Lower lobe of right lung (tissue), 2 donors: ENCODE data around the gene CXorf58. TPM values are rescaled to one million over a fixed set of nuclear protein-coding genes. Genes with fewer than 3 reads are reported as not detected.

ENCODE experiments used
- ATAC-seq, 2 donors: fragments of 200-7000 bp; cut with Tn5 transposase; one replicate each; pipeline ENCODE4 v1.9.1; 2020 to 2022; ENCODE audit warnings: mild to moderate bottlenecking in 2 of 2, moderate library complexity in 2 of 2
- DNase-seq: peaks from one replicate; pipeline ENCODE4 v3.0.0-alpha.2; 2020
- H3K27ac ChIP-seq: fragments of 200-600 bp; one replicate; pipeline ENCODE4 v1.8.0; 2022
- H3K27me3 ChIP-seq: fragments of 200-600 bp; one replicate; pipeline ENCODE4 v1.8.0; 2022; ENCODE audit warnings: low read depth
- H3K36me3 ChIP-seq: fragments of 200-600 bp; one replicate; pipeline ENCODE4 v1.8.0; 2022; ENCODE audit warnings: mild to moderate bottlenecking
- H3K4me1 ChIP-seq: fragments of 200-600 bp; one replicate; pipeline ENCODE4 v1.8.0; 2022
- H3K4me3 ChIP-seq: fragments of 200-600 bp; one replicate; pipeline ENCODE4 v1.8.0; 2022; ENCODE audit warnings: mild to moderate bottlenecking
- H3K9me3 ChIP-seq: fragments of 200-600 bp; one replicate; pipeline ENCODE4 v1.8.0; 2022
- CTCF ChIP-seq: fragments of 200-600 bp; IDR thresholded peaks from one replicate; pipeline ENCODE4 v1.8.0; 2022; ENCODE audit warnings: antibody characterized with exemption, mild to moderate bottlenecking
- intact Hi-C: fragments of 100-400 bp; cut with DNase I; formaldehyde crosslinking; loops from one replicate; pipeline ENCODE4 v1.11.0; 2022
- total RNA-seq: library from RNA; stranded (reverse); fragmentation: NEBNext Ultra II Directional; extraction: Animal tissue kit (Norgen Biotek cat#: 25700); gene quantifications from one replicate; pipeline ENCODE4 v1.2.1, GENCODE V29; 2021
- donor health status: DM: no; HTN: yes; CAD: no; lungs with severe emphysema.

The CXorf58 gene
- total RNA-seq, 1 donor from 2014 or later: 0.27 TPM

- TF ChIP-seq CTCF: no peak
- DNase-seq (no peak), ATAC-seq (no peak)
- H3K4me1 ChIP-seq: no peaks in the 10 kb centered on the region
- no peak overlapping the region for H3K4me3 ChIP-seq
- no peaks in the 10 kb centered on the region for H3K9me3 ChIP-seq
- H3K36me3 ChIP-seq: no peaks in the 10 kb centered on the region
- no peaks in the 10 kb centered on the region for H3K27me3 ChIP-seq
- intact Hi-C loops: no loop called here
- no peak overlapping the region for H3K27ac ChIP-seq
Measured at GRCh38 chrX:23945206-23945605, 37.4 kb downstream of the CXorf58 start.

GRCh38 chrX:23952391-23952790 is 44.6 kb downstream of the CXorf58 start:
- ATAC-seq (no peak), DNase-seq (no peak)
- TF ChIP-seq CTCF: no peak
- no peaks in the 10 kb centered on the region for H3K27me3 ChIP-seq
- H3K9me3 ChIP-seq: no peaks in the 10 kb centered on the region
- no peak overlapping the region for H3K27ac ChIP-seq
- H3K36me3 ChIP-seq: no peaks in the 10 kb centered on the region
- H3K4me3 ChIP-seq: no peak overlapping the region
- H3K4me1 ChIP-seq: no peaks in the 10 kb centered on the region
- intact Hi-C loops: no loop called here

DNA sequence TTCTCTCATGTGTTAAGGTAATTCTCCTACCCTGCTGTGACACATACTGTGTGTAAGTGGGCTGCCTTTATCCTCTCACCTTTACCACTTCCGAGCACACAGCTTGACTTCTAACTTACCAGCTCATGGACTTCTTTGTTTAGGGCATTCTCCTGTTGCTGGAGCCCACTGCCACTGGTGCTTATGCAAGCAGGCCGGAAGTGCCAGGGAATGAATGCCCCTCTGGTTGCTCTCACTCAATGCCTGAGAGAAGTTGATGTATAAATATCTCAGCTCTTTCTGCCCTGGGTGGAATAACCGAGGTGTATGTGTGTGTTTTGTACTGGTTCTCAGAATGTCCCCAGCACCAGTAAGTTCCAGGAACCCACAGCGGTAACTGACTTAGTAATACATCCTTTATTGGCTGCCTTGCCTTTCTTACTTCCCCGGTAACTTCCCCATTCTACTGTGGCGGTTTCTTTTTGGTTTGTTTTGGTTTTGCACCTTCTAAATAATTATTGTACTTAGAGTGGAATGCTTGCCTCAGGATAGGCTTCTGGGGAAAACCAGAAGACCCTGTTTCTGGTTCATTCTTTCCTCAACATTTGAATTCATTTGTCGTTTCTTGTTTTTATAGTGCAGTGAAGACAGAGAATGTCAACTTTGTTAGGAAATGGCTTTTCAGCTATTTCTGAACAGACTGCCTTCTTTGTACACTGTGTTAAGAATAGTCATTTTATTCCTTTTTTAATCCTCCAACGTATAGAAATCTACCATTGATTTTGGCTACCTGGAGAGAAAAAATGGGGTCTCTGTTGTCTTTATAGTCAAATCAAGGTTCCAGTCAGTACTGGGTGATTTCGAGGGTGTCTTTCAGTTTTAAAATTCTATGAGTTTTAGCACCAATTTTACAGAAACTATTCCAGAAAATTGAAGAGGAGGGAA is 45.4 kb downstream of the CXorf58 start:
- Histone ChIP-seq H3K9me3 (no peaks in the 10 kb centered on the region), H3K36me3 (no peaks in the 10 kb centered on the region), H3K4me1 (no peaks in the 10 kb centered on the region), H3K4me3 (no peak overlapping the region), H3K27me3 (no peaks in the 10 kb centered on the region), H3K27ac (peak overlapping the region; percentile 65)
- DNase-seq: no peak
- intact Hi-C loops: no loop called here
- no peak for TF ChIP-seq CTCF
- ATAC-seq: peak in 1 of 2 donors; percentile 58

- H3K9me3 ChIP-seq: no peaks in the 10 kb centered on the region
- H3K4me3 ChIP-seq: no peak overlapping the region
- H3K27ac ChIP-seq: peak overlapping the region; percentile 65
- ATAC-seq: no peak
- H3K36me3 ChIP-seq: no peaks in the 10 kb centered on the region
- H3K4me1 ChIP-seq: no peaks in the 10 kb centered on the region
- TF ChIP-seq CTCF: no peak
- intact Hi-C loops: no loop called here
- H3K27me3 ChIP-seq: no peaks in the 10 kb centered on the region
- DNase-seq: no peak
Measured at GRCh38 chrX:23953908-23954269, 46.1 kb downstream of the CXorf58 start.

DNA sequence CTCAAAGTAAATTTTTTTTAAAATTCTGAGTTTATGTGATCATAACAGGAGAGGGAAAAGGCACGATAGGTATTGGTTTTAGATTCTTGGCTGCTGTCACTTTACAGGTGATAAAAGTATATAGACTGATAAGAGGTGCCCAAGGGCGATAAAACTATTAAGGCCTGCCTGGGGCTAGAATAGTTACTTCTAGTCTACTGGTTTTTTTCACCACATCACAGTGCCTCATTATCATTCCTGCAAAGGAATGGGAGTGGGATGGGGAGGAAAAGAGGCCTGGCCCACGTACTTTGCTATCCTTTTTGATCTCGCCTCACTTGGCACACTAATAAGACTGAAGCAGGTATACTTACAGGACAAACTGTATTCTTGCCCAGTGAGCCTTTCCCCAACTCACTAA is 46.6 kb downstream of the CXorf58 start:
- DNase-seq (no peak), ATAC-seq (no peak)
- TF ChIP-seq CTCF: no peak
- intact Hi-C loops: no loop called here
- no peaks in the 10 kb centered on the region for H3K9me3 ChIP-seq
- H3K27ac ChIP-seq: no peak overlapping the region
- no peaks in the 10 kb centered on the region for H3K4me1 ChIP-seq
- H3K4me3 ChIP-seq: no peak overlapping the region
- no peaks in the 10 kb centered on the region for H3K27me3 ChIP-seq
- H3K36me3 ChIP-seq: no peaks in the 10 kb centered on the region
